PFSK-1 (cell line): ENCODE results near the gene AFAP1L2.

Experiments
- FOXP2 ChIP-seq: optimal IDR thresholded peaks from 2 replicates; pipeline ENCODE3; 2011; ENCODE audit warnings: borderline replicate concordance, control low read depth, inconsistent platforms; ENCODE audit not compliant: insufficient read depth; ENCODE audit errors: extremely low read length, extremely low read depth
- POLR2AphosphoS5 ChIP-seq: IDR thresholded peaks from 2 replicates; pipeline ENCODE4 v1.6.1; 2012; ENCODE audit warnings: low read depth, mild to moderate bottlenecking, control low read depth, low read length, moderate library complexity
- REST ChIP-seq, 2 experiments: IDR thresholded peaks; 2 replicates each; pipeline versions ENCODE4 v1.6.1 to v1.8.0; 2011 to 2012; ENCODE audit warnings: low read depth in 2 of 2, low read length in 2 of 2, control low read depth in 1 of 2, inconsistent platforms in 1 of 2, mild to moderate bottlenecking in 1 of 2, moderate library complexity in 1 of 2; ENCODE audit not compliant: insufficient read depth in 1 of 2
- SIN3A ChIP-seq: IDR thresholded peaks from 2 replicates; pipeline ENCODE4 v1.6.1; 2012; ENCODE audit warnings: mild to moderate bottlenecking, low read length, moderate library complexity, borderline replicate concordance; ENCODE audit not compliant: insufficient read depth
- TAF1 ChIP-seq: IDR thresholded peaks from 2 replicates; pipeline ENCODE4 v1.6.1; 2012; ENCODE audit warnings: low read length, control low read depth, borderline replicate concordance; ENCODE audit not compliant: insufficient read depth

The AFAP1L2 gene

DNA sequence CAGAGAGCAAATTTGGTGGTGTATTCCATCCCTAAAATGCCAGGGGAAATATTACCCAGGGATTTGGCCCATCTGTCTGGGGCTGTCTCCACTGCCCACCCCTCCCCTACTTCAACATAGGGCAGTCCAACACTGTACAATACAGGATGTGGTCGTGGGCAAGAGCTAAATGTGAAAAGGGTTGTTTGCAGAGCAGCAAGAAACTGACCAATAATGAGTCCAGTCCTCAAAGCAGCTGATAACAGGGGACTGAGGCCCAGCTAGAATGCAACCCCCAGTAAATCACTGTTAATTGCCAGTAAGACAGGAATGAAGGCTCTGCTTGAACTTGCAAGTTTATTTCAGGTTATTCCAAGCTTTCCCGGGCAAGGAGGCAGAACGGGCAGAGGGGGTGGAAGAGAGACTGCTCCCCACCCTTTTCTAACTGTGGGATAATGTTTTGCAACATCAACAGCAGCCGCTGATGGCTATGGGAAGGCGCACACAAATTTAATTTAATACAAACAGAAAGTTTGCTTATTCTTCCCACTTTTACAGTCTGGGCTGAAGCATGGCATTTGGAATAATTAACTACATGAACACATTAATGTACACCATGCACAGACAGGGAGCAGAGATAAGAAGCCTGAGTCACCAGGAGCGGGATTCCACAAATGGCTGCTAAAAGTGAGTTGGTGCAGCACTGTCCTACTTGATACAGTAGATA lies 36.8 kb downstream of the AFAP1L2 start:
- TF ChIP-seq REST (IDR thresholded peaks at IDR 0.05; ENCODE audit: insufficient read depth in 1 of 2, low read depth in 2 of 2, low read length in 2 of 2), result no peak
- no peak for TF ChIP-seq TAF1
- TF ChIP-seq POLR2AphosphoS5, result no peak
- no peak for TF ChIP-seq SIN3A
- no peak for TF ChIP-seq FOXP2

DNA sequence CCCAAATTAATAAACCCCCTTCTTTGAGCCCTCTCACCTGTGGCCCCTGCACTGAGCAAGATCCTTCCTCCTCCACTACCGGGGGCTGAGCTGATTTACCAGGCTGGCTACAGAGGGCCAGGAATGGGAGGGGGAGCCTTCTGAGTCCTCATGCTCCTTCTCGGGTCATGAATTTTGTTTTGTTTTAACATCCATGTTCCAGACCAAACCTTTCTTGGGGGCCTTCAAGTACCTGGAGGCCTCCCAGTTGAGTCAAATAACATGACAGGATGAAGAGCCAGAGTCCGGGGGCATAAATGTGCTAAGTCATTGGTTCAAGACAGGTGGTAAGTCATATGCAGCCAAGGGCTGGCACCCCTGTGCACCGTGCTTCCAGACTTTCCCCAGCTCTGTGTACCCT lies 39.6 kb downstream of the AFAP1L2 start:
- no peak for TF ChIP-seq FOXP2
- no peak for TF ChIP-seq REST (IDR thresholded peaks at IDR 0.05; ENCODE audit: insufficient read depth in 1 of 2, low read depth in 2 of 2, low read length in 2 of 2)
- no peak for TF ChIP-seq POLR2AphosphoS5
- no peak for TF ChIP-seq TAF1
- TF ChIP-seq SIN3A, result no peak

- TF ChIP-seq REST (IDR thresholded peaks at IDR 0.05; ENCODE audit: insufficient read depth in 1 of 2, low read depth in 2 of 2, low read length in 2 of 2) (no peak), POLR2AphosphoS5 (no peak), TAF1 (no peak), SIN3A (no peak), FOXP2 (no peak)
These were observed 40.4 kb downstream of the AFAP1L2 start for GRCh38 chr10:114363745-114364454.

- TF ChIP-seq FOXP2 (no peak), SIN3A (no peak), REST (IDR thresholded peaks at IDR 0.05; ENCODE audit: insufficient read depth in 1 of 2, low read depth in 2 of 2, low read length in 2 of 2) (no peak), POLR2AphosphoS5 (no peak)
These were observed 41.4 kb downstream of the AFAP1L2 start for GRCh38 chr10:114362826-114363355.
